GM12878 (cell line): ENCODE measurements around the gene RGL1. TPM values are rescaled to one million over a fixed set of nuclear protein-coding genes. Genes with fewer than 3 reads are reported as not detected.

Experiments
- ATAC-seq: fragments of 200-7000 bp; cut with Tn5 transposase; 3 replicates; pipeline ENCODE4 v1.9.1; 2020; ENCODE audit warnings: mild to moderate bottlenecking, moderate library complexity
- BruUV-seq: library from RNA; stranded (reverse); fragments of 400-500 nt; replicated peaks from 2 replicates; lab custom pipeline; 2021; lab: Mats Ljungman, UMichigan
- CTCF ChIA-PET: fragments of 300-600 bp; sonication (Branson Sonifier 250); formaldehyde crosslinking; extraction: SDS; loops from one replicate; lab custom pipeline; 2021; ENCODE audit warnings: inconsistent platforms; lab: Yijun Ruan, JAX
- POLR2A ChIA-PET: fragments of 350-600 bp; formaldehyde crosslinking; extraction: SDS; loops from one replicate; lab custom pipeline; 2021; ENCODE audit warnings: inconsistent platforms; lab: Charles Lee
- RAD21 ChIA-PET: fragments of 300-600 bp; sonication (Branson Sonifier 250); formaldehyde crosslinking; loops from one replicate; lab custom pipeline; 2023; ENCODE audit warnings: antibody characterized with exemption; ENCODE audit not compliant: unreplicated experiment; lab: Charles Lee
- SMC1A ChIA-PET: fragments of 300-600 bp; sonication (Branson Sonifier 250); formaldehyde crosslinking; loops from one replicate; lab custom pipeline; 2023; ENCODE audit not compliant: unreplicated experiment, uncharacterized antibody; lab: Charles Lee
- DNase-seq: peaks from one replicate; pipeline ENCODE4 v3.0.0-alpha.2; 2011; ENCODE audit warnings: low read depth, low spot score
- FAIRE-seq: peaks from 3 replicates; lab custom pipeline; 2011; peaks lifted over from hg19 to GRCh38; lab: Jason Lieb, UNC
- H2AFZ ChIP-seq: 2 replicates; pipeline ENCODE4 v1.6.0; 2011; ENCODE audit warnings: low read depth, low read length, control low read depth; ENCODE audit not compliant: control insufficient read depth
- H3K27ac ChIP-seq: 2 replicates; pipeline ENCODE4 v1.5.1; 2011; ENCODE audit warnings: control low read depth; ENCODE audit not compliant: control insufficient read depth, insufficient read depth
- H3K27me3 ChIP-seq, 2 experiments: replicated peaks in 1 of 2; 2 replicates each; pipeline versions ENCODE4 v1.6.0 to v1.6.1; 2011; ENCODE audit warnings: low read length in 1 of 2; ENCODE audit not compliant: control insufficient read depth in 2 of 2, insufficient read depth in 2 of 2
- H3K36me3 ChIP-seq, 2 experiments: 2 replicates each; pipeline ENCODE4 v1.5.1; 2011; ENCODE audit warnings: low read length in 1 of 2; ENCODE audit not compliant: control insufficient read depth in 2 of 2, insufficient read depth in 2 of 2
- H3K4me1 ChIP-seq: 2 replicates; pipeline ENCODE4 v1.6.1; 2011; ENCODE audit warnings: mild to moderate bottlenecking, low read length, moderate library complexity, mixed read lengths; ENCODE audit not compliant: control insufficient read depth, insufficient read depth
- H3K4me2 ChIP-seq: 2 replicates; pipeline ENCODE4 v1.6.0; 2011; ENCODE audit warnings: control low read depth; ENCODE audit not compliant: control insufficient read depth, insufficient read depth
- H3K4me3 ChIP-seq: fragments of 200-600 bp; sonication (generic); 2 replicates; pipeline ENCODE4 v1.5.1; 2016
- H3K79me2 ChIP-seq: 2 replicates; pipeline ENCODE4 v1.6.0; 2011; ENCODE audit warnings: low read length; ENCODE audit not compliant: control insufficient read depth, insufficient read depth
- H3K9ac ChIP-seq: 2 replicates; pipeline ENCODE4 v1.8.0; 2011; ENCODE audit warnings: low read length, control low read depth, mixed read lengths; ENCODE audit not compliant: control insufficient read depth, insufficient read depth
- H3K9me3 ChIP-seq: replicated peaks from 3 replicates; pipeline ENCODE4 v1.5.1; 2011; ENCODE audit warnings: mild to moderate bottlenecking, low read length; ENCODE audit not compliant: control insufficient read depth, insufficient read depth
- H4K20me1 ChIP-seq: 2 replicates; pipeline ENCODE4 v1.6.0; 2011; ENCODE audit not compliant: control insufficient read depth, insufficient read depth
- ESRRA ChIP-seq: IDR thresholded peaks from 2 replicates; pipeline ENCODE4 v1.6.1; 2012; ENCODE audit warnings: mild to moderate bottlenecking, low read length, improper control_type of control experiment
- HCFC1 ChIP-seq: fragments of 150-350 bp; IDR thresholded peaks from 2 replicates; pipeline ENCODE4 v1.6.1; 2014; ENCODE audit warnings: low read length
- HDAC2 ChIP-seq: fragments of 200-600 bp; sonication (generic); IDR thresholded peaks from 2 replicates; pipeline ENCODE4 v1.6.1; 2017
- IRF4 ChIP-seq: IDR thresholded peaks from 2 replicates; pipeline ENCODE4 v1.6.1; 2011; ENCODE audit warnings: low read depth, low read length
- JUND ChIP-seq: IDR thresholded peaks from 2 replicates; pipeline ENCODE4 v1.6.1; 2012; ENCODE audit warnings: low read depth, mild to moderate bottlenecking, low read length, improper control_type of control experiment, moderate library complexity
- KLF5 ChIP-seq: fragments of 450-650 bp; IDR thresholded peaks from 2 replicates; pipeline ENCODE4 v1.6.1; 2014; ENCODE audit warnings: mild to moderate bottlenecking; ENCODE audit not compliant: partially characterized antibody
- MEF2B ChIP-seq: fragments of 450-650 bp; IDR thresholded peaks from 2 replicates; pipeline ENCODE4 v1.6.1; 2018; ENCODE audit warnings: mild to moderate bottlenecking, moderate library complexity; ENCODE audit not compliant: partially characterized antibody, poor library complexity, severe bottlenecking
- POLR2A ChIP-seq: IDR thresholded peaks from 2 replicates; pipeline ENCODE4 v1.6.1; 2011; ENCODE audit warnings: low read depth, mild to moderate bottlenecking, low read length
- SIN3A ChIP-seq: IDR thresholded peaks from 2 replicates; pipeline ENCODE4 v1.6.1; 2012; ENCODE audit warnings: low read depth, low read length, improper control_type of control experiment
- SUPT20H ChIP-seq: IDR thresholded peaks from 2 replicates; pipeline ENCODE4 v1.6.1; 2011; ENCODE audit warnings: low read depth, mild to moderate bottlenecking, low read length, moderate library complexity, borderline replicate concordance; ENCODE audit not compliant: control insufficient read depth
- WGBS: methylation state at CpG from one replicate; pipeline ENCODE4 v1.1.6; 2016; ENCODE audit warnings: low lambda C conversion rate; ENCODE audit not compliant: insufficient replicate concordance, insufficient coverage; ENCODE audit errors: missing lambda C conversion rate; 5-methylcytosine and 5-hydroxymethylcytosine counted together
- in situ Hi-C: fragments of 300-500 bp; cut with MboI; formaldehyde crosslinking; loops from 9 replicates; pipeline ENCODE4 v1.14.3; 2018; ENCODE audit warnings: mixed read lengths
- intact Hi-C: fragments of 100-400 bp; cut with micrococcal nuclease; formaldehyde crosslinking; loops from one replicate; pipeline ENCODE4 v1.14.2; 2022; ENCODE audit not compliant: unreplicated experiment
- polyA plus RNA-seq, 11 experiments: library from polyadenylated mRNA; depleted of rRNA in 4 of 11; unstranded in 6 of 11; stranded (reverse) in 5 of 11; fragments of >200 nt; fragmentation: Nextera tagmentation in 4 of 11; fragmentation: Illumina TruSeq in 1 of 11; extraction: Ambion mirVana in 4 of 11; extraction: Trizol in 1 of 11; gene quantifications; 1 replicate in 1 of 11; 2 replicates in 10 of 11; pipeline versions ENCODE4 v1.2.1 to v1.2.3, GENCODE V29; 2011 to 2016; ENCODE audit warnings: inconsistent platforms in 2 of 11, missing spikeins in 2 of 11, low read depth in 1 of 11
- total RNA-seq, 4 experiments: library from RNA; depleted of rRNA in 3 of 4; stranded (reverse); fragments of >200 nt in 3 of 4; fragmentation: Illumina TruSeq in 1 of 4; extraction: Trizol in 1 of 4; gene quantifications; 2 replicates each; pipeline versions ENCODE4 v1.2.1 to v1.2.3, GENCODE V29; 2013 to 2021
- TF ChIP-seq, protein P1 (sequence below): fragments of 450-650 bp; IDR thresholded peaks from 2 replicates; pipeline ENCODE4 v1.6.1; 2016; ENCODE audit warnings: mild to moderate bottlenecking
- TF ChIP-seq, protein P2 (sequence below): fragments of 450-650 bp; IDR thresholded peaks from 2 replicates; pipeline ENCODE4 v1.6.1; 2016; ENCODE audit warnings: mild to moderate bottlenecking

Gene RGL1
- total and polyA plus RNA-seq, 10 of the 15 experiments (the other 5 are each of a cell fraction or from before 2014, with no cell fraction given), result 8.1 to 25.0 (median 19.0) TPM

DNA sequence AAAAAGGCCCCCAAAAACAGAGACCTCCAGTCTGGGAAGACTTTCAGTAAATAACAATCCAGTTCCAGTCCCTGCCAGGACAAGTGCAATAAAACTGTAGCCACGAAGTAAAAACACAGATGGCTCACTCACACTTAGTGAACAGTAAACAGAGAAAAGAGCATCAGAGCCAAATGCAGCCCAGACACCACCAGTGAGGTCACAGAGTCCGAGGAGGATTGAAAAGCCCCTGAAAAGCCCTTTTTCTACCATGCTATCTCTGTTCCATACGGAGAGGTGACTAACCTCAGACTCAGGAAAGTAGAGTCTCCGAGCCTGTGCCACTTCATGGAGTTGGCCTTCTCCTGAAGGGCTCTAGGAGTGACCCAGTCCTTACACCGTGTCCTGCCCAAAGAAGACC, 148.1 kb downstream of the RGL1 start:
- Histone ChIP-seq H3K27ac (no peak overlapping the region), H3K9me3 (peaks cover 6% of the 10 kb centered on the region; the same call in 2 of the 3 replicates), H4K20me1 (no peaks in the 10 kb centered on the region), H3K4me2 (no peak overlapping the region), H3K9ac (no peak overlapping the region), H3K4me3 (no peak overlapping the region), H3K27me3 (peaks cover 0 to 2% of the 10 kb centered on the region in 2 experiments; a peak in 1 of 4 replicates), H3K4me1 (peaks cover 16% of the 10 kb centered on the region), H3K79me2 (no peaks in the 10 kb centered on the region), H2AFZ (no peak overlapping the region), H3K36me3 (no peaks in the 10 kb centered on the region)
- FAIRE-seq, result no peak
- TF ChIP-seq ESRRA (no peak), HDAC2 (no peak), MEF2B (no peak), HCFC1 (no peak), POLR2A (no peak), IRF4 (no peak), JUND (no peak), SIN3A (no peak), KLF5 (no peak), SUPT20H (no peak)
- TF ChIP-seq, protein P1, sequence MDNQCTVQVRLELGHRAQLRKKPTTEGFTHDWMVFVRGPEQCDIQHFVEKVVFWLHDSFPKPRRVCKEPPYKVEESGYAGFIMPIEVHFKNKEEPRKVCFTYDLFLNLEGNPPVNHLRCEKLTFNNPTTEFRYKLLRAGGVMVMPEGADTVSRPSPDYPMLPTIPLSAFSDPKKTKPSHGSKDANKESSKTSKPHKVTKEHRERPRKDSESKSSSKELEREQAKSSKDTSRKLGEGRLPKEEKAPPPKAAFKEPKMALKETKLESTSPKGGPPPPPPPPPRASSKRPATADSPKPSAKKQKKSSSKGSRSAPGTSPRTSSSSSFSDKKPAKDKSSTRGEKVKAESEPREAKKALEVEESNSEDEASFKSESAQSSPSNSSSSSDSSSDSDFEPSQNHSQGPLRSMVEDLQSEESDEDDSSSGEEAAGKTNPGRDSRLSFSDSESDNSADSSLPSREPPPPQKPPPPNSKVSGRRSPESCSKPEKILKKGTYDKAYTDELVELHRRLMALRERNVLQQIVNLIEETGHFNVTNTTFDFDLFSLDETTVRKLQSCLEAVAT, result no peak
- TF ChIP-seq, protein P2, sequence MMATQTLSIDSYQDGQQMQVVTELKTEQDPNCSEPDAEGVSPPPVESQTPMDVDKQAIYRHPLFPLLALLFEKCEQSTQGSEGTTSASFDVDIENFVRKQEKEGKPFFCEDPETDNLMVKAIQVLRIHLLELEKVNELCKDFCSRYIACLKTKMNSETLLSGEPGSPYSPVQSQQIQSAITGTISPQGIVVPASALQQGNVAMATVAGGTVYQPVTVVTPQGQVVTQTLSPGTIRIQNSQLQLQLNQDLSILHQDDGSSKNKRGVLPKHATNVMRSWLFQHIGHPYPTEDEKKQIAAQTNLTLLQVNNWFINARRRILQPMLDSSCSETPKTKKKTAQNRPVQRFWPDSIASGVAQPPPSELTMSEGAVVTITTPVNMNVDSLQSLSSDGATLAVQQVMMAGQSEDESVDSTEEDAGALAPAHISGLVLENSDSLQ, result no peak
- 15% methylated on average over 5 of the region's 5 CpGs for WGBS
- SMC1A ChIA-PET, result interaction anchor here (0.6 to 2.2 kb wide), 7 partner anchors 9 to 298 kb away, joined by 3 to 12 read pairs (median 3); no protein-coding TSS in a partner anchor
- intact Hi-C loops, result no loop called here
- POLR2A ChIA-PET, result no interaction called here
- CTCF ChIA-PET, result interaction anchor here (1.0 to 1.8 kb wide), 4 partner anchors 10 to 268 kb away, joined by 3 to 4 read pairs (median 4); no protein-coding TSS in a partner anchor
- no peak for ATAC-seq
- BruUV-seq, result no TSS peak
- RAD21 ChIA-PET, result interaction anchor here (1.0 kb wide), 2 partner anchors 10 to 98 kb away, joined by 3 to 4 read pairs; partner anchors contain the start of gene TSEN15
- no peak for DNase-seq
- in situ Hi-C loops, result no loop called here
